GM10266 (cell line): ENCODE measurements around the gene ADAMTS2.

Source experiments
- DNase-seq: peaks from one replicate; pipeline ENCODE4 v3.0.0; 2012; ENCODE audit errors: extremely low spot score
- CTCF ChIP-seq: IDR thresholded peaks from 2 replicates; pipeline ENCODE4 v1.5.1; 2012; ENCODE audit warnings: mild to moderate bottlenecking, low read depth; ENCODE audit not compliant: control insufficient read depth, insufficient read depth; ENCODE audit errors: missing control alignments

Gene ADAMTS2

GRCh38 chr5:179296150-179296821 is 49.0 kb downstream of the ADAMTS2 start:
- no peak for DNase-seq
- no peak for TF ChIP-seq CTCF

DNA sequence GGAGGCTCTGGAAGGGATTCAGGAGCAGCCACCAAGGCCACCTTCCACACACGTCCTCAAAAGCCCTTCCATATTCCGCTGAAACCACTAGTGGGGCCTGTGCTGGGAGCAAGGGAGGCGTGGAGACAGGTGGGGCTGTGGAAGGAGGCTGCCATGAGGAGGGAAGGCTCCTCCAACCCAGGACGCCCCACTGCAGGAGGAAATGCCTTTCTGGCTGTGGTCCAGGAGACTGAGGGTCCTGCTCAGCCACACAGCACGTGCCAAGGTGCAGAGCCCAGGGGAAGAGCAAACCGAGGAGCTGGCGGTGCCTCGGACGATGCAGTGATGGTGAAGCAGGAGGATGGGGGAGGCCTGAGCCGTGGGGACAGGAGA is 49.5 kb downstream of the ADAMTS2 start:
- no peak for TF ChIP-seq CTCF
- DNase-seq = no peak

DNA sequence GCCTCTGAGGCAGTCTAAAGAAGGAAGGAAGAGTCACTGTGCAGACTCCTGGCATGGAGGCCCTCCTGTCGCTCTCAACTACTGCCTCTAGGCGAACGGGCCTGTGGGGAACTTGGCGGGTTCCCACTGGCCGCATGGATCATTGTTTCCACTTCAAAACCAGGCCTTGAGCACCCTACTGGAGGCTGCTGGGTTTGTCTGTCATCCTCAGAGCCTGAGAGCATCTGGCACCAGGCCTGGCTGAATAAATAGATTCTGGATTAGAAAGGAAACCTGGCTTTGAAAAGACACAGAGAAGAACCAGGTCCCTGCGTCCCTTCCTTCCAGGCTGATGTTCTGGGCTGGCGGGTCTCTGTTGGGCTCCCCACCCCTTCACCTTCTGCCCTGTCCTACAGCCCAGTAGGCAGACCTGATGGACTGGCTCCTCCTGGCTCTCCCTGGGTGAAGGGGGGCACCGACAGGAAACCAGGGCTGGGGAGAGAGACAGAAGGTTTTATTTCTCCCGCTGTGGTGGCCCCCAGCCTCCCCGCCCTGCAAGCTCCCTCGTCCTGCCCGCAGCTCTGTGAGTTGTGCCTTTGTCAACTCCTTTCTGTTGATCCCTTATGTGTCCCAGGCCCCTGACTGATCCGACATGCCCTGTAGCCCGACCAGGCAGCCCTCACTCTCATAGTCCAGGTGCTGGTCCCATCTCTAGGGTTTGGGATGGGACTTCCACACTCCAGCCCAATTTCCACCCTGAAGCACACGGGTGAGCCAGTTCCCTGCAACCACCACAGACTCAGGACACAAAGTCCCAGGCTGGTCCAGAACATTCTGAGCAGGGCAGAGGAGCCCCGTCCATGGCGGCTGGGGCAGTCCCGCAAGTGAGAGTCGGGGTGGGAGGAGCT is 50.1 kb downstream of the ADAMTS2 start:
- no peak for DNase-seq
- TF ChIP-seq CTCF = no peak

DNA sequence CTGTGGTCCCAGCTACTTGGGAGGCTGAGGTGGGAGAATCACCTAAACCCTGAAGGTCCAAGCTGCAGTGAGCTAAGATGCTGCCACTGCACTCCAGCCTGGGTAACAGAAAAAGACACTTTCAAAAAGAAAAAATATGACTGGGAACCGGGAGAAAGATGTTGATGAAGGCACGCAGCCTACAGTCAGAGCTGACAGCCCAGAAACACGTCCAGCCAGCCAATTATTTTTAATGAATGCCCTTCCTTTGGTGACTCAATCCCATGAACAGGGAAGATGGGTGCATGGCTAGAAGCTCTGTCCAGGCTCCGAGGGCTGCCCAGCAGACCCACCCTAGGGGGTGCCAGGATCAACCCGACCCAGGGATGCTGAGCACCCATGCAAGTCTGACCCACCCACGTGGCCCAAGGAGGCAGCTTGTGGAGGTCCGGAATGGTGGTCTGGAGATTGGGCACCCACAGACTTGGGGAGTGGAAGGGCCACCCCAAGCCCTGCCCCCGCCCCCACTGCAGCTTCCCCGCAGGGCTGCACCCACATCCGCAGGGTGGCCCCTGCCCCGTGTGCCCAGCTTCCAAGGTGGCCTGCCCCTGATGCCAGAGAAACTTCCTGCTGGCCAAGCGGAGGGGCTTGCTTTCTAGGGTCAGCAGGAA is 51.0 kb downstream of the ADAMTS2 start:
- DNase-seq = no peak
- no peak for TF ChIP-seq CTCF

GRCh38 chr5:179292681-179293635 is 52.3 kb downstream of the ADAMTS2 start:
- TF ChIP-seq CTCF = no peak

GRCh38 chr5:179292202-179292601 is 53.1 kb downstream of the ADAMTS2 start:
- no peak for DNase-seq
- no peak for TF ChIP-seq CTCF

More at GRCh38 chr5:179292681-179293635, 52.3 kb downstream of the ADAMTS2 start:
- no peak for DNase-seq
